GM19324 (cell line): ENCODE results near the gene PADI6.
"Not testable (repeated sequence)": the region's sequence is repeated elsewhere in the genome, so short reads cannot be mapped to it uniquely, and the experiment has no call there.

Experiments used
- ATAC-seq: cut with Tn5 transposase; IDR thresholded peaks from one replicate; pipeline ENCODE4 v1.9.1; 2021; ENCODE audit warnings: mild to moderate bottlenecking, moderate library complexity; ENCODE audit not compliant: unreplicated experiment, low FRiP score

PADI6 gene

DNA sequence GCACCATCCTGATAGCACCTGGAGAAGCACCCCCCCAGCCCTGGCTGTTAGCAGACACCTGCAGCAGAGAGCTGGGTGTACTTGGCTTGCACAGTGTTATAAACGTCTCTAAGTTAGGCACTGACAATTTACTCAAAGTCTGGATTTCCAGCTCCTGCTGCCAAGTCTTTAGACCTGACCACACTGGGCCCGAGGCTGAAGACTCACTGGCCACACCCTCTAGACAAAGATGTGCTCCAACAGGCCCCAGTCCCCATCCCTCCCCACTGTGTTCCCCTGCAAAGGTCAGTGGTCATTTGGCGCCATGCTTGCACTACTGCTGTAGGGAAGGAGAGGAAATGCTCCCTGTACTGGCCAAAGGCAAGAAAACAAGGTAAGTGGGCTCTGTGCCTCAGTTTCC is 31.1 kb downstream of the PADI6 start:
- ATAC-seq = no peak

DNA sequence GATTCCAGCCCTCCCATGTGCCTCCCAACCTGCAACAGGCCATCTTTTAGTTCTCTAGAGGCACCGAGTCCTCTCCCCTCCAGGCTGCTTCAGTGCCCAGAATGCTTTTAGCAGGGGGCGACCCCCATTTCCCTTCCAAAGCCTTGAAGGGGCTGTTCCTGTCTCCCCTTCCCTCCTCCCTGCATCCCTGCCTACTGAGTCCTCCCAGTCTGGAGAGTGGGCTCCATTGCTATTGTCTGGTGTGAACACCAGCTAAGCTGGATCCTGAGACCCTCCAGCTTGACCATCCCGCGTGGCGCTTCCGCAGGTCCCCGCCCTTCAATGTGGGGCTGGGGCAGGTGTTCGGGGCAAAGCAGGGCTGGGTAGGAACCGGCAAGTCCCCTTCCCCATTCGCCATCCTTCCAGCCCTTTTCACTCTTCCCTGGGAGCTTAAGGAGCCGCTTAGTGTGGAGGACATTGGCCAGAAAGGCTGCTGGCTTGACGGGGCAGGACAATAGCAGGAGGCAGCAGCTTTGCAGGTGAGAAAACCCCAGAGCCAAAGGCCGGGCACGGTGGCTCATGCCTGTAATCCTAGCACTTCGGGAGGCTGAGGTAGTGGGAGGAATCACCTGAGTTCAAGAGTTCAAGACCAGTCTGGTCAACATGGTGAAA is 32.2 kb downstream of the PADI6 start:
- ATAC-seq = no peak

DNA sequence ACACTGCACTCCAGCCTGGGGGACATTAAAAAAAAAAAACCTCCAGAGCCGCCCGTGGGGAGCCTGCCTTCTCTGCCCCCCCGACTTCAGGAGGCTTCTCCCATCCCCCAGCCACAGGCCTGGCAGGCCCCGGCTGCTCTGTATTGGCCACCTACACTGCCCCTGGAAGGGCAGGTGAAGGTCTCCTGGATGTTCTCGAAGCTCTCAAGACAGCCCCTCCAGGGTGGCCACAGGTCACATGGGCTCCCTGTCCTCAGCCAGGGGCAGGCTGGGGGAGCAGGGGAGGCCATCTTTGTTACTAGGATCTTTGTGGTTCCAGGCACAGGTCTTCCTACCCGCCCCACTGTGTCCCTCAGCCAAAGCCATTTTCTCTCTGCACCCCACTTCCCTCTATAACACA is 32.8 kb downstream of the PADI6 start:
- no peak for ATAC-seq

DNA sequence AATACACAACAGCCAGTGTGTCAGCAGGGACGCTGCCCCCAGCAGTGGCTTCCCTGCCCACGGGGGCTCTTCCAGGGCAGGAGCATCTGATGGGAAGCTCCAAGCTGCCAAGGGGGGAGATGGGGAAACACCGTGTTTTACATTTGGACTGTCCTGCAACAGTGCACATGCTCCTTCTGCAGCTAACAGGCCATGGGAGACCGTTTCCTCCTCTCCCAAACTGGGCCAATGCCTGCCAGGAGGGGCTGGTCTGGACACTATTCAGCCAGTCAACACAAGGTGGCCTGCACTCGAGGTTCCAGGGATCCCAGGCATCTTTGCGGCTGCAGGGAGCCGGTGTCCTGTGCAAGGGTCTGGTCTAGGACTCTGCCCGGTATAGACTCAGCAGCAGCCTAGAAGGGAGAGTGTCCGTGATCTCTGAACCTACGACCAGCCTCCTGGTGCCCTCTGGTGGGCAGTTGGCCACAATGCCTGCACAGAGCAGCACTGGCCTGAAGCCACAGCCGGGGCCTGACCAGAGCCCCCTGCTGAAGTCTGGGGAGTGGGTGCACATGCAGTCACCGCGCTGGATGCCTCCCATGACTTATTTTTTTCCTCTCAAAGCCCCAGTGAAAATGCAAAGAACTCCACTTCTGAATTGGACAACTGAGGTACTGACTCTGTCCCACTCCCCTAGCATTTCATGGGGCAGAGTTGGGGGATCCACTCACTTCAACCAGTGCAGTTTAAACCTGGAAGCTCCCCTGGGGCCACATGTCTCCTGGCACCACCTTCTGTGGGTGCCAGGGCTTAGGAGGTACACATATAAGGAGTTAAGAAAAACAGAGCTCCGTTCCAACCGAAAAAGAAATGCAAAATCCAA is 34.1 kb downstream of the PADI6 start:
- no peak for ATAC-seq

DNA sequence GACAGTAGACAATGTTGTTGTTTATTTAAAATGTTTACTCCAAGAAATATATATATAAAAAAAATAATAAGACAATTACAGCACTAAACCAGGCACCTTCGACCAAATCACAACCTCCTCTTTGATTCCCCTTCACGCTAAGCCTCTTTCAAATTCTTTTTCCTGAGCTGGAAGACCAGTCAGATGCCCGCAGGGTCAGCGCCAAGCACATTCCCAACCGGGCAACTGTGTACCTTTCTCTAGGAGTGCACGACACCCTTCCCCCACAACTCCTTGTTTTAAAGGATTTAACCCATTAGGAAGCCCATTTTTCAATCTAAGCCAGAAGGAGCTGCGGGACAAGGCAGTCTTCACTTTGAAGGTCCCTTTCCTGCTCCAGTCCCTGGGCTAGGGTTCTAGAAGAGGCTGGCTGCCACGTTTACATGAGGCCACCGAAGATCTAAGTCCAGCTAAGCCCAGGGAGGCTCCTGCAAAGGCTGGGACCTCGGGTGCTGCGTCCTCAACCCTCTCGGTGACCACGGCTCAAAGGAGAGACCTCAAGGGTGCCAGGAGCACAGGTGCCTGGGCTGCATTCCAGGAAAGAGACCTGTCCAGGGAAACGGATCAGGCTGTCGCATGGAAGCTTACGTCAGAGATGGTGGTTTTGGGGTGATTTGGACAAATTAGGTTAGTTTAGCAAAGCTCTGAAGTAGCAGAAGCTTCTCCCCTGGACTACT is 34.9 kb downstream of the PADI6 start:
- not testable (repeated sequence) for ATAC-seq

- ATAC-seq = not testable (repeated sequence)
Measured at GRCh38 chr1:17407786-17408514, 36.0 kb downstream of the PADI6 start.

DNA sequence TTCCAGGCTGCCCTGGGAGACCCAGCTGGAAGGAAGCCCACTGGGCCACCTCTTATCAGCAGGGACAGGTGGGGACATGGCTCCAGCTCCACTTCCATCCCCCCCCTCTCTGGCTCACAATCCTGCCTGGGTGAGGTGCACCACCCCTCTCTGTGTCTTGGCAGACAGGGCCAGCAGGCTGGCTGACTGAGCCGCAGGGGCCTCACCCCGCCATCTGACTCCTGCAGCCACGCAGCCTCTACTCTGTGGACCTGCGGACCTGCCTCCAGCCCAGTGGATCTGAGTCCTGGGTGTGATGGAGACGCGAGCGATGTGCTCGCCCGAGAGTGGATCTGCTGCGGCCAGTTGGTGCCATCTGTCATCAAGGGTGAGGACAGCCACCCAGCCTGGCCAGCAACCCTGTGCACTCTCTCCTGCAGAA is 37.4 kb downstream of the PADI6 start:
- no peak for ATAC-seq

- no peak for ATAC-seq
Measured at GRCh38 chr1:17412093-17412870, 40.3 kb downstream of the PADI6 start.

DNA sequence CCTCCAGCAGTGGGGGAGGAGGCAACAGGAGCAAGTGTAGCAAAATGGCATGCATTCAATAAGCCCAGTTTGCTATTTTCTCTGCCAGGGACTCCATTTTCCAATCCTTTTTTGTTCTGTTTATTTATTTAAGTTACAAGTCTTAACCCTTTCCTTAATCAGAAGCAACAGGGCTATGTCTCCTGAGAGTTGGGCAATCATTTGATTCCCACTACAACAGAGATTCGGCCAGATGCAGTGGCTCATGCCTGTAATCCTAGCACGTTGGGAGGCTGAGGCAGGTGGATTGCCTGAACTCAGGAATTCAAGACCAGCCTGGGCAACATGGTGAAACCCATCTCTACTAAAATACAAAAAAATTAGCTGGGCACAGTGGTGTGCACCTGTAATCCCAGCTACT is 42.0 kb downstream of the PADI6 start:
- no peak for ATAC-seq

GRCh38 chr1:17416389-17416788 is 44.4 kb downstream of the PADI6 start:
- no peak for ATAC-seq

DNA sequence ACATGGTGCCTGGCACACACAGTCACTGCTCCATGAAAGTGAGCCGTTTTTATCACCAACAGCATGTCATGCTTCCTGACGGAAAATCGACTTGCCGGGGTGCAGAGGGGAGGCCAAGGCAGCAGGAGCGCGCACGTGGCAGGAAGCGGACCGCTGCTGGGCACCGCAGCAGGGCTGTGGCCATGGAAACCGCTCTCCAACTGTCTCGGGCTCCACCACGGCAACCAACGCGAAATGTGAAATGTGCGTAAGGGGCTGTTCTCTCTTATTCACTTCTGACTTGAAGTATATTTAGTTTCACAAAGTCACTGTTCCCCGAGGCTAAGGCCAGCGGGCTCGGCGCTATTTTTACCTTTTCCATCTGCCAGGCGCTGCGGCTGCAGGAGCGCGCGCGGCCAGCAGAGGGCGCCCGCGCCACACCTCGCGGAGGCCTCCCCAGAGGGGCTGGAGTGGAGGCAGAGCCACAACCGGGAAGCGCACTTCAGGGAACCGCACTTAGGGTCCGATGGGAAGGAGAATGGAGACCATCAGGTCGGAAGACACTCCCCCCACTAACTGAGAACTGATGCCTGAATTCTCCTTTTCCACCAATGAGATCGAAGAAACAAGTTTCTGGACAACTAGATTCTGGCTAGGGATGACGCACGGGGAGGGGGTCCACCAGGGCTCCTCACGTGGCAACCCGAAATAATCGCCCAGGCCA is 47.8 kb downstream of the PADI6 start:
- no peak for ATAC-seq

DNA sequence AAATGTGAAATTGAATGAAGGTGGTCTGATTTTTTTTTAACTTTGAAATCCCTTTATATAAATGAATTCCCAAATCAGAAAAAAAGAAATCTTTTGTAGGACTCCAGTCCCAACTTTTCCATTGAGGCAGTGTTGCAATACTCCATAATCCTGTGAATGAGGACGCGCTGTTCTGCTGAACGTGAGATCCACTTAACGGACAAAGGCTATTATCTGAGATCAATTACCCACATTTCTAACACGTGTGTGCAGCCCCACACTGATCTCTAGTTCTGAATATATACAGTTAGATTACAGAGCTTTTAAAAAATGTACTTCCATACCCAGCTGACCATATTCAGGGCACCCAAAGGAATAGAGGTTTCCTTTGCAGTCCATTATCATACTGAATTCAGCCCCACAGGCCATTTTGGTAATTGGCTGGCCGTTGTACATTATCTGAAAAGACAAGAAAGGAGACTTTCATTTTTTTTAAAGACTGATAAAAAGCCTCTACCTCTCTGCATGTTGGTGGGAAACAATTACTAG is 48.5 kb downstream of the PADI6 start:
- no peak for ATAC-seq

- no peak for ATAC-seq
Measured at GRCh38 chr1:17422461-17422860, 50.5 kb downstream of the PADI6 start.

GRCh38 chr1:17423781-17424245 is 51.8 kb downstream of the PADI6 start:
- ATAC-seq = no peak

DNA sequence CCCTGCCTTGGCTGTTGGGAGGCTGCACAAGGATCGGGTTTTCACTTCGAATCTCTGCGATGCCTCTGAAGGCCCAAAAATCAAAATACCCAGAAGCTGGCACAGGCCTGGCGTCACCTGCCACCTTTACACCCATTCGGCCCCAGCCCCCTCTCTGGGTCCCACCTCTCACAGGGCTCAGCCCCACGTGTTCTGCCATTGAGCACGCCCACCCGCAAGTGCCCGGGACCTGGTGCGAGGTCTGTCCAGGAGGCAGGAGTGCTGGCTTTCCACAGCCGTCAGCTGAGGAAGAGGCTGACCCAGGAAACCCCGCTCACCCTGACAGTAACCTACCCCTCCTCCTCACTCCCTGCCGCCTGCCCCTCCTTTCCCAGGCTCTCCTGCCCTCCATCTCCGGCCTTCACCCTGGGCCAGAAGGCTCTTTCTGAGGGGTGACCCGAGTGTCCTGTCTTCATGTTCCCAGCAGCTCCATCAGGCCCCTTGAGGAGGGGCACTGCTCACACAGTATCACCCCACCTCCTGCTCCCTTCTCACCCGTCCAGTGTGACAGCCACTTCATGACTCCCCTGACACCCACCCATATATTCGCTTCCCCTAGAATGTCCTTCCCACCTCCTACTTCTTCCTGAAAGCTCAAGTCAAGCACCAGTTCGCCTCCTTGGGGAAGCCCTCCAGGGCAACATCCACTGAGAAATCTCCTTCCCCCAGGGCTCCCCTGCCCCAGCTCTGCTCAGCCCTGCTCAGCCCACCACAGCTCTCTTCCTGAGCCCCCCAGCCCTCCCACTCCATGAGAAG is 54.0 kb downstream of the PADI6 start:
- no peak for ATAC-seq

DNA sequence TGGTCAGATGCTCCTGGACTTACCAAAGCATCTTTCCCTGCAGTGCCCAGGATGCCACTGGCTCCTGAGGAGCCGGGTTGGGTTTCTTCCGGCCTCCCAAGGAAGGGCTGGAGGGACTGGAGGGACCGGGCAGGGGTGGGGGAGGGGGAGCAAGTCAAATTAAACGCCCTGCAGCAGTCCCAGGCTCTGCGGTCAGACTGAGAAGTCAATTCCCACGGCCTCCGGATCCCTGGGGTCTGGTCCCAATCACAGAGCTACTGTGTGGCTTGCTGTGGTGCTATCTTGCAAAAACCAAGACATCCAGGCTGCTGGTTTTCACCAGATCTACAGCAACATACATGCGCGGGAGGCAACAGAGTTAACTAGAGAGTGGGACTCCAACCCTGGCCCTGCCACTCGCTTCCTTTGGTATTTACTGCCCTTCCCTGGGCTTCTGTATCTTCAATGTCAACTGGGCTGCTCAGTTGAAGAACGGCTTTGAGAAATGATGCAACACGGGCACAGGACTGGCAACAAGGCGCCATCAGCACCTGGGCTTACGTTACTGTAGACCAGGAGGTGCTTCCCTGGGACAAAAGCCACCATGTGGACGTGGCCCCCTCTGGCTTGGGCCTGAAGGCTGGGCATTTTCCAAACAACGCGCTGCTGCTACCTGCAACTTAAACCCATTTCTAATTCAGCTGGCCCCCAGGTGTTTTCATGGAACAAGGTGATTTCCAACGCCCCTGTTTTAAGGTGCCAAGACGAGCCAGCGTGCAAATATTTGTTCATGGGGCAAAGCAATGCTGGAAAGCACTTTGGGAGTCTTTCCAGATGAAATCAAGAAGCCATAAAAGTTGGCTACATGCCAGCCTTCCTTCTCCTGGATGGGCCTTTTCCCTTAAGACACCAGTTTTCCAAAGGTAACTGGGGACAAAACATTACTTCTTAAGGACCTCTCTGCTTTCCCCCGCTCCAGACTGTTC is 56.0 kb downstream of the PADI6 start:
- no peak for ATAC-seq

DNA sequence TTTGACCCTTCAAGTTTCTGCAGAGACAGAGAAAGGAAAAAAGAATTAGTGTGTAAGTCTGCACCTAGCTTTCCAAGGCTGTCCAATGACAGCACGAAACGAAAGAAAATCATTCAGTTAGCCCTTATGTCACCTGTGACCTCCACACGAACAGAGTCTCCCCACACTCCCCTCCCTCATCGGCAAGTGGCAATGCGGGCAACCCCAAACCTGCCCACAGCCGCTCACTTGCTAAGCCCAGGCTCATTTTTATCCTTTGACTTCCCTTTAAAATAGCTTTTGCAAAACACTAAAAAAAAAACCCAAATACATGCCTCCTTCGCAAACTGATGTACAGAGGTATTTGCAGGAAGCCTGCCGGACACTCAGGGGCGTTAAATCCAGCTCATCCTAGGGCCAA is 57.2 kb downstream of the PADI6 start:
- ATAC-seq = no peak
